ENCODE results near the gene EGFL7.
"Not testable (repeated sequence)": the region's sequence is repeated elsewhere in the genome, so short reads cannot be mapped to it uniquely, and the experiment has no call there.

EGFL7 gene

GRCh38 chr9:136624184-136624951, 38.3 kb upstream of the EGFL7 start:
- no peak for DNase-seq (ENCODE audit: low read depth in 3 of 3)

- no peak for DNase-seq (ENCODE audit: low read depth in 3 of 3)
Measured at GRCh38 chr9:136625101-136626065, 37.3 kb upstream of the EGFL7 start.

GRCh38 chr9:136626066-136626725, 36.5 kb upstream of the EGFL7 start:
- no peak for DNase-seq (ENCODE audit: low read depth in 3 of 3)

- DNase-seq (ENCODE audit: low read depth in 3 of 3): no peak
Measured at GRCh38 chr9:136626740-136627642, 35.7 kb upstream of the EGFL7 start.

- no peak for DNase-seq (ENCODE audit: low read depth in 3 of 3)
Measured at GRCh38 chr9:136627703-136628102, 35.0 kb upstream of the EGFL7 start.

- no peak for DNase-seq (ENCODE audit: low read depth in 3 of 3)
Measured at GRCh38 chr9:136628268-136628667, 34.4 kb upstream of the EGFL7 start.

GRCh38 chr9:136629001-136629878, 33.5 kb upstream of the EGFL7 start:
- DNase-seq (ENCODE audit: low read depth in 3 of 3): no peak

GRCh38 chr9:136629879-136630661, 32.6 kb upstream of the EGFL7 start:
- DNase-seq (ENCODE audit: low read depth in 3 of 3): peak; percentile 39 to 65 (median 39)

- DNase-seq (ENCODE audit: low read depth in 3 of 3): no peak
Measured at GRCh38 chr9:136630662-136630992, 32.1 kb upstream of the EGFL7 start.

- DNase-seq (ENCODE audit: low read depth in 3 of 3): peak; percentile 49 to 64 (median 64)
Measured at GRCh38 chr9:136631038-136632000, 31.4 kb upstream of the EGFL7 start.

GRCh38 chr9:136632072-136632471, 30.6 kb upstream of the EGFL7 start:
- DNase-seq (ENCODE audit: low read depth in 3 of 3): not testable (repeated sequence)

GRCh38 chr9:136632491-136633106, 30.1 kb upstream of the EGFL7 start:
- not testable (repeated sequence) for DNase-seq (ENCODE audit: low read depth in 3 of 3)

- no peak for DNase-seq (ENCODE audit: low read depth in 3 of 3)
Measured at GRCh38 chr9:136634904-136635303, 27.8 kb upstream of the EGFL7 start.

- no peak for DNase-seq (ENCODE audit: low read depth in 3 of 3)
Measured at GRCh38 chr9:136640171-136641111, 22.3 kb upstream of the EGFL7 start.

- DNase-seq (ENCODE audit: low read depth in 3 of 3): no peak
Measured at GRCh38 chr9:136642439-136642921, 20.2 kb upstream of the EGFL7 start.

GRCh38 chr9:136643596-136644342, 18.9 kb upstream of the EGFL7 start:
- no peak for DNase-seq (ENCODE audit: low read depth in 3 of 3)
